SK-N-MC (cell line): ENCODE results near the gene SPRR2B.
"Not testable (repeated sequence)": the region's sequence is repeated elsewhere in the genome, so short reads cannot be mapped to it uniquely, and the experiment has no call there.

Source experiments
- DNase-seq: peaks from one replicate; pipeline ENCODE4 v3.0.0-alpha.2; 2011; ENCODE audit warnings: low read depth, low spot score
- H3K27ac ChIP-seq: fragments of 200-600 bp; sonication (generic); 2 replicates; pipeline ENCODE4 v1.5.1; 2016; ENCODE audit warnings: mixed run types
- H3K36me3 ChIP-seq: fragments of 200-600 bp; sonication (generic); 2 replicates; pipeline ENCODE4 v1.6.1; 2017; ENCODE audit warnings: antibody characterized with exemption, low read length, mixed read lengths; ENCODE audit not compliant: insufficient read depth
- H3K4me3 ChIP-seq: fragments of 200-600 bp; sonication (generic); 2 replicates; pipeline ENCODE4 v1.5.1; 2016
- H3K9ac ChIP-seq: fragments of 200-600 bp; sonication (generic); 2 replicates; pipeline ENCODE4 v1.8.0; 2017; ENCODE audit warnings: mixed run types, mixed read lengths; ENCODE audit not compliant: insufficient read length
- H3K9me3 ChIP-seq: fragments of 200-600 bp; sonication (generic); 2 replicates; pipeline ENCODE4 v1.6.1; 2017; ENCODE audit warnings: low read depth, mild to moderate bottlenecking, antibody characterized with exemption, low read length, moderate library complexity, mixed read lengths
- EZH2 ChIP-seq: fragments of 200-600 bp; sonication (generic); IDR thresholded peaks from one replicate; pipeline ENCODE4 v1.6.1; 2017; ENCODE audit warnings: antibody characterized with exemption
- FOXP2 ChIP-seq: optimal IDR thresholded peaks from 2 replicates; pipeline ENCODE3; 2011; ENCODE audit warnings: mild to moderate bottlenecking, moderate library complexity; ENCODE audit not compliant: insufficient read depth; ENCODE audit errors: extremely low read length, control extremely low read depth
- POLR2AphosphoS5 ChIP-seq: IDR thresholded peaks from 2 replicates; pipeline ENCODE4 v1.6.1; 2012; ENCODE audit warnings: mild to moderate bottlenecking, low read depth, low read length, borderline replicate concordance

Gene SPRR2B

DNA sequence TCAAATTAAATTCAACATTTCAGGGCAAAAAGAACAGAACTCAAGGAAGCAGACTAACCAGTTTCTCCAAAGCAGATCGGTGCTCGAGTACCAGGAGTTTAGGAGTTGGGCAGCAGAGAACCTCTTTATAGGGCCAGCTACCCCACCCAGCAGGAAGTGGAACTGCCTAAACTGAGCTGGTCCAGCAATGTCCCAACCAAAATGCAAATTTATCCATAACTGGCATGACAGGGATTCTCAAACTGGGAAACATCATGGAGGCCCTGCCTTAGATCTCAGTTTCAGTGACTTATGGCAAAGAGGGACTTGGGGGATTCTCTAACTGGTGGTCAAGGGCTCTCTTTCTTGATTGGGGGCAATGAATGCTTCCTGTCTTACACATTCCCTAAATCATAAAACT lies at the start of gene SPRR2B:
TSS of gene SPRR2B (minus strand) at position 101 of the 400 bp plus-strand sequence. CDS start 772 bp downstream, outside the sequence.
- H3K9ac ChIP-seq = no peak within 1 kb of the TSS
- no peak for DNase-seq
- no peaks in the 10 kb centered on the region for H3K36me3 ChIP-seq
- no peak within 1 kb of the TSS for H3K4me3 ChIP-seq
- H3K9me3 ChIP-seq = no peaks in the 10 kb centered on the region
- TF ChIP-seq EZH2 = no peak
- no peak for TF ChIP-seq POLR2AphosphoS5
- TF ChIP-seq FOXP2 = no peak
- H3K27ac ChIP-seq = no peak within 1 kb of the TSS

GRCh38 chr1:153120945-153121344 lies 49.5 kb upstream of the SPRR2B start:
- H3K36me3 ChIP-seq = no peaks in the 10 kb centered on the region
- no peaks in the 10 kb centered on the region for H3K9me3 ChIP-seq
- no peak for DNase-seq
- H3K4me3 ChIP-seq = no peak overlapping the region
- H3K27ac ChIP-seq = no peak overlapping the region
- TF ChIP-seq POLR2AphosphoS5 (no peak), FOXP2 (no peak), EZH2 (no peak)
- H3K9ac ChIP-seq = no peak overlapping the region

- H3K36me3 ChIP-seq = no peaks in the 10 kb centered on the region
- H3K9ac ChIP-seq = no peak overlapping the region
- no peak overlapping the region for H3K4me3 ChIP-seq
- H3K27ac ChIP-seq = no peak overlapping the region
- no peaks in the 10 kb centered on the region for H3K9me3 ChIP-seq
- TF ChIP-seq POLR2AphosphoS5 (no peak), FOXP2 (no peak), EZH2 (no peak)
- DNase-seq = no peak
Measured at GRCh38 chr1:153119491-153119971, 48.1 kb upstream of the SPRR2B start.

DNA sequence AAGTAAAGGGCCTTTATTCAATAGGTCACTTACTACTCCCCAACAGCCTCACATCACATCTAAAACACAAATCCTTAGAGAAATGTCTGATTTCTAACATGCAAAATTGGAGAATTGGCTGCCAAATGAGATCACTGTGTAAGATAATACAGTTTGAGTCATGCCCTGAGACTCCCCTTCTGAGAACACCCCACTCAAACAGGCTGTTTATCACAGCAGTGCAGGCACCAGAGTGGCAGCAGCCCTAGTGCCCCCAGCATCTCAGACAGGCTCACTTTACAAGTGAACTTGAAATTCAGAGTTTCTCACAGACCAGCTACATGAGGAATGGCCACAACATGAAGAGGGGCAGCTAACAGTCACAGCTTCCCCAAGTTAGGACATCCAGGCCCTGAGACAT lies 43.9 kb upstream of the SPRR2B start:
- H3K9ac ChIP-seq, H3K27ac ChIP-seq, H3K36me3 ChIP-seq, H3K9me3 ChIP-seq, DNase-seq, H3K4me3 ChIP-seq: not testable (repeated sequence)

DNA sequence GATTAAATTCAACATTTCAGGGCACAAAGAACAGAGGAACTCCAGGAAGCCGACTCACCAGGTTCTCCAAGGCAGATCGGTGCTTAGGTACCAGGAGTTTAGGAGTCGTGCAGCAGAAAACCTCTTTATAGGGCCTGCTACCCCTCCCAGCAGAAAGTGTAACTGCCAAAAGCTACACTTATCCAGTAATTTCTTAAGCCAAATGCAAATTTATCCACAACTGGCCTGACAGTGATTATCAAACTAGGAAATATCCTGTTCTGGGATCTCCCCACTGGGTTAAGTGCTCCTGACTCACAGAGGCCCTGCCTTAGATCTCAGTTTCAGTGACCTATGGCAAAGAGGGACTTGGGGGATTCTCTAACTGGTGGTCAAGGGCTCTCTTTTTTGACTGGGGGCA lies 42.0 kb upstream of the SPRR2B start, which contains the start of gene SPRR2F:
TSS of gene SPRR2F (minus strand) at position 101 of the 400 bp plus-strand sequence. CDS start 783 bp downstream, outside the sequence.
- H3K27ac ChIP-seq = no peak within 1 kb of the TSS
- H3K9me3 ChIP-seq = no peaks in the 10 kb centered on the region
- H3K4me3 ChIP-seq = no peak within 1 kb of the TSS
- TF ChIP-seq FOXP2 = no peak
- no peak for TF ChIP-seq EZH2
- TF ChIP-seq POLR2AphosphoS5 = no peak
- no peaks in the 10 kb centered on the region for H3K36me3 ChIP-seq
- DNase-seq = no peak
- no peak within 1 kb of the TSS for H3K9ac ChIP-seq

DNA sequence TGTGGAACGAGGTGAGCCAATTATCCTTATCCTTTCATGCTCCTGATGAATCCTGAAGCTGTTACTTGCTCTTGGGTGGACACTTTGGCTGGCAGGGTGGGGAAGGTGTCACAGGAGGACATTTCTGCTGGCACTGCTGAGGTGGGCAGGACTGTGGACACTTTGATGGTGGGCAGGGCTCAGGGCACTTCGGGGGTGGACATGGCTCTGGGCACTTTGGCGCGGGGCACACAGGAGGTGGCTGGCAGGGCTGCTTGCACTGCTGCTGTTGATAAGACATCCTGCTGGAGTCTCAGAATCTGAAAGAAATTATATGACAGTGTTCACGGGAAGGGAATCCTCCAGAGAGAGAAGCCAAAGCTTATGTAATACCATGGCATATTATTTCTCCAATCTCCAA lies 41.0 kb upstream of the SPRR2B start:
- not testable (repeated sequence) for H3K36me3 ChIP-seq, H3K9me3 ChIP-seq

DNA sequence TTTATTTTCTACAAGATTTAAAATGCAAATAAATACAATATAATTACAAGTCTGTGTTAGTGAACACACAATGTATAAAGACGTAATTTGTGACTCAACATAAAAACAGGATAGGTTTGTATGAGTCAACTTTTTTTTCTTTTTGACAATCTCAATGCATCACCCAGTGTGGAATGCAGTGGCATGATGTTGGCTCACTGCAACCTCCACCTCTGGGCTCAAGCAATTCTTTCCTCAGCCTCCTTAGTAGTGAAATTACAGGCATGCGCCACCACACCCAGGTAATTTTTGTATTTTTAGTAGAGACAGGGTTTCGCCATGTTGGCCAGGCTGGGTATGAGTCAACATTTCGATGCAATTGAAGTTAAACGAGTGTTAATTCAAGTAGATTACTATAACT lies 28.8 kb upstream of the SPRR2B start:
- H3K9ac ChIP-seq = no peak overlapping the region
- no peaks in the 10 kb centered on the region for H3K9me3 ChIP-seq
- H3K27ac ChIP-seq = no peak overlapping the region
- no peak for DNase-seq
- no peaks in the 10 kb centered on the region for H3K36me3 ChIP-seq
- no peak overlapping the region for H3K4me3 ChIP-seq
- TF ChIP-seq POLR2AphosphoS5 = no peak
- TF ChIP-seq EZH2 = no peak
- no peak for TF ChIP-seq FOXP2

More for the DNA sequence above, 41.0 kb upstream of the SPRR2B start:
- H3K4me3 ChIP-seq, DNase-seq, H3K27ac ChIP-seq, H3K9ac ChIP-seq: not testable (repeated sequence)

DNA sequence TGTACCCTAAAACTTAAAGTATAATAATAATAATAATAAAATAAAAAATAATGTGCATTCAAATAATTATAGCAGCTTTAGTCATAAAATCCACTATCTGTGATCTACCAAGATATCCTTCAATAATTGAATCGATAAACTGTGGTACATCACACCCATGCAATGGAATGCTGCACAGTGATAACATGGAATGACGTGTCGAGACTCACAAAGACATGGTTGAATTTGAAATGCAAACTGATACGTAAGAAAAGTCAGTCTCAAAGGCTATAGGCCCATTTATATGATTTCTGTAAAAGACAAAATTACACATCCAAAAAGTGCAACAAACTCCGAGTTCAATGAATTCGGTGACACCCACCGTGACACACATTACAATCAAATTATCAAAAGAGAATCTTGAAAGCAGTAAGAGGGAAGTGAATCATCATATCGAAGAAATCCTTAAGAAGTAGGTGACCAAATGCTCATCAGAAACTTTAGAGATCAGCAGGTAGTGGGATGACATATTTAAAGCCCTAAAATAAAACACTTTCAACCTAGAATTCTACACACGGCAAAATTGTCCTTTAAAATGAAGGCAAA lies 28.1 kb upstream of the SPRR2B start:
- TF ChIP-seq POLR2AphosphoS5 (no peak), FOXP2 (no peak), EZH2 (no peak)

DNA sequence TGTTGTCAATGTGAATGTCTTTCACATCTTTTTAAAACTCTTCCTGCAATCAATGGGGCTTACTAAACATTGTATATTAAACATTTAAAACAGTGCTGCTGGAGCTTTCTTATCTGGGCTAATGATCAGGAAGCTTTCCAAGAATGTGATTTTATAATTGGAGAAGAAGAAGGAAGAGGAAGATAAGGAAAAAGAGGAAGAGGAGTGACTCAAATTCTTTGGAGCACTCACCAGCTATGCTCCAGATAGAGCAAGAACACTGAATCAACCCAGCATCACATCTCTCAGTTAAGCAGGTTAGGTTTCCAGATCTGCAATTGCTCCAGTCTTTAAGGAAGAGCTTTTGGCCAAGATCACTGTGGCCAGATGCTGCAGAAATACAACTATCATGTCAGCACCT lies 24.4 kb upstream of the SPRR2B start:
- H3K9ac ChIP-seq = no peak overlapping the region
- H3K4me3 ChIP-seq = no peak overlapping the region

More for the DNA sequence above, 28.1 kb upstream of the SPRR2B start:
- Histone ChIP-seq H3K36me3 (no peaks in the 10 kb centered on the region), H3K9ac (no peak overlapping the region), H3K4me3 (no peak overlapping the region), H3K9me3 (no peaks in the 10 kb centered on the region), H3K27ac (no peak overlapping the region)
- no peak for DNase-seq

More for the DNA sequence above, 24.4 kb upstream of the SPRR2B start:
- TF ChIP-seq POLR2AphosphoS5 (no peak), FOXP2 (no peak), EZH2 (no peak)
- no peak overlapping the region for H3K27ac ChIP-seq
- DNase-seq = no peak
- no peaks in the 10 kb centered on the region for H3K36me3 ChIP-seq
- H3K9me3 ChIP-seq = no peaks in the 10 kb centered on the region
